SW 1271 (cell line): ENCODE results near the gene LZTS2.
"Not testable (repeated sequence)": the region's sequence is repeated elsewhere in the genome, so short reads cannot be mapped to it uniquely, and the experiment has no call there.

ENCODE experiments used
- DNase-seq, 2 experiments: peaks; one replicate each; lab custom pipeline; 2025; lab: John Stamatoyannopoulos, UW

The LZTS2 gene

DNA sequence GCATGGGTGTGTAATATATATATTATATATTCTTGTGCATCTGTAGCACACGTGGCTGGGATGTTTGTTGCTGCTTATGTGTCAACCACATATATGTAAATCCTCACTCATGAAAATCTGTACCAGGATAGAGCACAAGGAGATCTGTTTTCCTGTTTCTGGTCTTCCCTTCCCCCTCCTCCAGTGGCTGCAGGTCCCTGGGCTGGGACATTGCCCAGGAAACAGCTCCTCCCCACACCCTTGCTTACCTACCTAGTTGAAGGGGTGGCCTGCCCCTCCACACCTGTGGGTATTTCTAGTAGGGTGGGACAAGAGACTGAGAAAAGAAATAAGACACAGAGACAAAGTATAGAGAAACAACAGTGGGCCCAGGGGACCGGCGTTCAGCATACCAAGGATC, 33.7 kb downstream of the LZTS2 start:
- DNase-seq = no peak

DNA sequence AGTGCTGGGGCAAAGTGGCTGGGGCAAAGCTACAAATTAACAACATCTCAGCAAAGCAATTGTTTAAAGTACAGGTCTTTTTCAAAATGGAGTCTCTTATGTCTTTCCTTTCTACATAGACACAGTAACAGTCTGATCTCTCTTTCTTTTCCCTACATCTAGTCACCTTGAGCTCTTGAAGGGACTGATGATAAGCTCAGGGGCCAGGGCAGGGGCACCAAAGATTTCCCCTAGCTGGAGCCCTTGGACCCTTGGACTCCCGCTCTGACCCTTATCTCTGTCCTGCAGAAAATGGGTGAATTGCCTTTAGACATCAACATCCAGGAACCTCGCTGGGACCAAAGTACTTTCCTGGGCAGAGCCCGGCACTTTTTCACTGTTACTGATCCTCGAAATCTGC, 34.8 kb downstream of the LZTS2 start:
- DNase-seq = not testable (repeated sequence)

DNA sequence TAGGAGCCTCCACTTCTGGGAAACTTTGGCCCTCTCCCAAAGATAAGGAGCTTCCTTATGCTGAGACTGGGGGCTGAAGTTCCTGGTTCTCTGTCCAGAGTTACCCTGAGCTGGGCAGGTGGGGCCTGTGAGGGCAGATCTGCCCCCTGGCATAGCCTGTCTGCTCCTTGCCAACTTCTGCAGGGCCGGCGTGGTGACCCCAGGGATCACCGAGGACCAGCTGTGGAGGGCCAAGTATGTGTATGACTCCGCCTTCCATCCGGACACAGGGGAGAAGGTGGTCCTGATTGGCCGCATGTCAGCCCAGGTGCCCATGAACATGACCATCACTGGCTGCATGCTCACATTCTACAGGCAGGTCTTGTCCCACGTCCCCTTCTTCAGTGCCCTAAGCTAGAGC, 35.7 kb downstream of the LZTS2 start:
- no peak for DNase-seq

DNA sequence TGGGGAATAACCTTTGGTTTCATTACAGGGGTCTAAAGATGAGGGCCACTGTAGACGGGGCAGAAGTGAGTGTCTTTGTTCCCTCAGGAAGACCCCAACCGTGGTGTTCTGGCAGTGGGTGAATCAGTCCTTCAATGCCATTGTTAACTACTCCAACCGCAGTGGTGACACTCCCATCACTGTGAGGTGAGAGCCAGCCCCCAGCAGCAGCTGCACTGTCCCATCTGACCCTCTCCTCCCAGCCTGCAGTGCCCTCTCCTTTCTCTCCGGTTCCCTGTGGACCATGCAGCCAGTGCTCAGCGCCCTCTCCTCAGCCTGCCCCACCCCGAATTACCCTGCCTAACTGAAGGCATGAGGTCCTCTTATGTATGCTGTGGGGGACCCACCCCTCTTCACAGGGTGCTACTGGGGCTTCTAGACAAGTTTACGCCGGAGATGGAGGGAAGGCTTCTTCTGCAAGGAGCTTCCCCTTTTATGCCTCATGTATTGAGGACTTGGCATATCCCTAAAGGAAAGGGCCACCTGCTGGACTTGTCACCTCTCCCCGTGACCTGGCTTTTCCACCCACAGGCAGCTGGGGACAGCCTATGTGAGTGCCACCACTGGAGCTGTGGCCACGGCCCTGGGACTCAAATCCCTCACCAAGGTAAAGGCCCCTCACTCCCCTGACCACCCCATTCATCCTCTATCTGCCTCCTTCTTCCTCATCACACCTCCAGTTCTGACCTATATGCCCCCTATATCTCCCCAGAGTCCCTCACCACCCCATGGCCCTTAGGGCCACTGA, 36.5 kb downstream of the LZTS2 start:
- DNase-seq = no peak

DNA sequence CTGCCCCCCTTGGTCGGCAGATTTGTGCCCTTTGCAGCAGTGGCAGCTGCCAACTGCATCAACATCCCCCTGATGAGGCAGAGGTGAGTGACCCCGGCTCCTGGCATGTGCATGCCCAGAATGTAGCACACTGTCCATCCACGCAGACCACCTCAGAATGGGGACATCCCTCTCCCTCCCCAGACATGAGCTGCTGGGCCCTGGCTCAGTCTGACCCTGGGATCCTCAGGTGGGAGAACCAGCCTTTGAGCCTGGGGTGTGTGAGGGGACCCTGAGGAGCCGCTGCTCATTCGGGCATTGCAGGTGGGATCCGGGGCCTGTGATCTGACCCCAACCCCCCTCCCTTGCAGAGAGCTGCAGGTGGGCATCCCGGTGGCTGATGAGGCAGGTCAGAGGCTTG, 37.1 kb downstream of the LZTS2 start:
- no peak for DNase-seq

DNA sequence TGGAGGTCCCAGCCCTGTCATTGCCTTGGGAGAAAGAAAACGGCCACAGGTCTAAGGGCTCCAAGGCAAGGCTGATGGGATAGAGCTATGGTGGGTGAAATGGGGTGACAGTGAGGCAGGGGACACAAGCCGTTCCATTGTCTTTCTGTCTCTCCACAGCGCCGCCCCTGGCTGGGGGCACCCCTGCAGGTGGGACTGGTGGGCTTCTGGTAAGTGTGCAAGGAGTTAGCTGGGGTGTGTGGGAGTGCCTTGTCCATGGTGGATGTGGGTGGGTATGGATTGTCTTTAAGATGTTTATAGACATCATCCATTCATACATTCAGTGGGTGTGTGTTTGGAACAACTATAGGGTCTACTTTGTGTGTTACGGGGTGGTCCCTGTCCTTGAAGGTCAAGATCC, 38.9 kb downstream of the LZTS2 start:
- DNase-seq = no peak

DNA sequence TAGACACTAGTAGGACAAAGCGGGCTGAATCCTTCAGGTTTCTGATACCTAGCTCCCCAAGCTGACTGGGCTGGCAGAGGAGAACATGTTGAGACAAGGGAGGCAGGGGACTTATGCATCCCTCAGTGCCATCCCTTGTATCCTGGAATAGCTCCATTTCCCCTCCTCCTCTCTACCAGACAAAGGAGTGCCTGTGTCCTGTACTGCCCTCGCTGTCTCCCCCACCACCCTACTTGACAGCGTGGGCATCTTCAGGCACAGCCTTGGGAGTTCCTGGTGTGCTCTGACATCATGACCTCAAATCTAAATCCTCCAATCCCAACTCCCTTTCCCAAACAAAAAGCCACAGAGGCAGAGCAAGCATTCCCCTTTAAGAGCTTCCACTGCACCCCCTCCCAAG, 40.5 kb downstream of the LZTS2 start:
- DNase-seq = no peak

DNA sequence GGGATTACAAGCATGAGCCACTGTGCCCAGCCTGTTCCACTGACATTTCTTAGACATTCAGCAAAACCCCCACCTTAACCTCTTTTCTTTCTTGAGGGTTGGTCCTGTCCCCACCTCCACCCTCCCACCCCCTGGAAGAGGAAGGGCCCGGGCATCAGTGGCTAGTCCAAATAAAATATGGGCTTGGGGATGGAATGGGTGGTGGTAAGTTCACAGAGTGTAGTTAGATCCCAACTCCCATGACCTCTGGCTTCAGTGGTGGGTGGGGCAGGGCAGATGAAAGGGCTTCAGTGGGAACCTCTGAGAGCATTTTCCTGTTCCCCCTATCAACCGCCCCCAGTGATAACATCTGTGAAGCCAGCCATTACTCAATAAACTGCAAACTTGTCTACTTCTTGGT, 41.2 kb downstream of the LZTS2 start:
- no peak for DNase-seq

DNA sequence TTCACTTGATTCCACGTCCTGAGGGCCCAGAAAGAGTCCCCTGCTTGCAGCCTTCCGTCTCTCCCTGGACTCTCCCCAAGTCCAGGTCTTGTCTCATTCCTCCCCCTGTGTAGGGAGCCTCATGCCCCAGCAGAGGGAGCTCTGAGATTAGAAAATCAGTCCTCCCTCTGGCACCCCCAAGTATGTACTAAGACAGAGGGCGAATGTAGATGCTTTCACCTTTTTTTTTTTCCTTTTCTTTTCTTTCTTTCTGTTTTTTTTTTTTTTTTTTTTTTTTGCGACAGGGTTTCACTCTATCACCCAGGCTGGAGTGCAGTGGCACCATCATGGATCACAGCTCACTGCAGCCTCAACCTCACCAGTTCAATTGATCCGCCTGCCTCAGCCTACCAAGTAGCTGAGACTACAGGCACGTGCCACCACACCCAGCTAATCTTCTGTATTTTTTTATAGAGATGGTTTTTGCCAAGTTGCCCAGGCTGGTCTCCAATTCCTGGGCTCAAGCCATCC, 41.7 kb downstream of the LZTS2 start:
- peak; percentile 25 to 71 for DNase-seq

DNA sequence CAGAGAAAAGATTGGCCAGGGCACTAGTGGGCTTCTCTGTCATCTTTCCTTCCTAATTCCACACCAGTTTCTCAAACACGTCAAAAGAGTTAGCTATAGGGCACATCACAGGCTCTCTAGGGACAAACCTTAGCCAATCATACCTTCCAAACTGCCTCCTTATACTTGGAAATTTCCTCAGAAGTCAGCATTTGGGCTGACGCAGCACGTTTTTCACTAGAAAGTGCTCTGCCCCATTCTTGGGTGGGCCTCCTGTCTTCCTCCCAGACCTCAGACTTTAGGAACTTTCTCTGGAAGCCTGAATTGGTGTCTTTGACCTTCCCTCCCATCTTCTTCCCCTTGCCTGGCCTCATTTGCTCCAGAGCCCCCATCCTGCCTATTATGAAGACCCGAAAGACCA, 42.5 kb downstream of the LZTS2 start:
- no peak for DNase-seq

DNA sequence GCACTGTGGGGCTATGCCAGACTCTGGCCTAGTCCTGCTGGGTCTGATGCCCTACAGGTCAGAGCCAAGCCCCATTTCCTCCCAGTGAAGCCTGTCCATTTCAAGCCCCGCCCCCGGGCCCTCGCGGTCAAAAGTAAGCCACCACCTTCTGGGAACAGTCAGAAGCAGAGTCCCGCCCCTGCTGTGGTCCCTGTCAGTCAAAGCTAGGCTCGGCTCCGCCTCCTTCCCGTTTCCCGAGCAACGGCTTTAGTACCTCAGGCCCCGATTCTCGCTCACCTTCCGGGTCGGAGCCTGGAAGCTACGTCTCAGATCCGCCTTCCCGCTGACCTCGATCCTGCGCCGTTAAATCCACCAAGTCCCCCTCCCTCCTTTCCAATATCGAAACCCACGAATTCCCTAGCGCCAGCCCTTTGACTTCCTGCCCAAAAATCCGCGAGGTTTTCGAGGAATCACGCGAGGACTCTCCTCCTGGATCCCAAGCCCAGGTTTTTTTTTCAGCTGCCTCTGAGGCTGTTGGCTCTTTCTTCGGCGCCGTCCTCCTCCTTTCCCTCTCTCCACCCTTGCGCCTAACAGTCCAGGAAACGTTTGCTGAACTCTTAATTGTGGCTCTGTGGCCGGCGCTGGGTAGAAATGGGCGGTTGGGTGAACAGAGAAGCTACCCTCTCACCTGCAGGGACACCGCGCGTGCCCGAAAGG, 43.2 kb downstream of the LZTS2 start:
- peak; percentile 89 to 97 for DNase-seq

DNA sequence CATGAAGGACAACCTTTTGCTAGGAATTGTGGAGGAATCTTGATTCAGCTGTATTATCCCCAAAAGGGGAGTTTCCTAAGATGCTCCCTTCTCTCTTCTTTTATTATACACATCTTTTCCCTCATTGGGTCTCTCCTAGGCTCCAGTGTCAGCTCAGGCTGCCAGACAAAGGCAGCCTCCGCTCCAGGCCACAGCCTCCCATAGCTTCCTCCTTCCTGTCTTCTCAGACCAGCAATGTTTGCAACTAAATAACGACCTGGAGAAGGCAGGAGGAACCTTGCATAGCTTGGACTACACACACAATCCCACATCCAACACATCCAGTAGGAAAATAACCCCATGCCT, 43.7 kb downstream of the LZTS2 start:
- no peak for DNase-seq

DNA sequence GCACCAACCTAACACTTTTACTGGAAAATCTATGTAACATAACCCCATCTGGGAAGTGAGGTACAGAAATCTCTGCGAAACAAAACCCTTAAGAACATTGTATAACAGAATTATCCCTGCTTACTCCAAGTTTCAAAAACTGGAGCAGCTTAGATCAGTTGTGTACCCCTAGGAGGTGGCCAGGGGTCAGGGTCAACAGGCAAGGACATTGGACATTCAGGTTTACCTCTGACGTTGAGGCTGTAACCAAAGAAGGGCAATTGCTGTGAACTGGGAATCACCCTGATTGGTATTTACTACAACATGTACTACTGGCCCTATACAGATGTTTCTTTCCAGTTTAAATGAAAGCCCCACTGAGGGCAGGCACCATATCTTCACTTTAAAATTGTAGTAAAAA, 44.5 kb downstream of the LZTS2 start:
- DNase-seq = no peak

DNA sequence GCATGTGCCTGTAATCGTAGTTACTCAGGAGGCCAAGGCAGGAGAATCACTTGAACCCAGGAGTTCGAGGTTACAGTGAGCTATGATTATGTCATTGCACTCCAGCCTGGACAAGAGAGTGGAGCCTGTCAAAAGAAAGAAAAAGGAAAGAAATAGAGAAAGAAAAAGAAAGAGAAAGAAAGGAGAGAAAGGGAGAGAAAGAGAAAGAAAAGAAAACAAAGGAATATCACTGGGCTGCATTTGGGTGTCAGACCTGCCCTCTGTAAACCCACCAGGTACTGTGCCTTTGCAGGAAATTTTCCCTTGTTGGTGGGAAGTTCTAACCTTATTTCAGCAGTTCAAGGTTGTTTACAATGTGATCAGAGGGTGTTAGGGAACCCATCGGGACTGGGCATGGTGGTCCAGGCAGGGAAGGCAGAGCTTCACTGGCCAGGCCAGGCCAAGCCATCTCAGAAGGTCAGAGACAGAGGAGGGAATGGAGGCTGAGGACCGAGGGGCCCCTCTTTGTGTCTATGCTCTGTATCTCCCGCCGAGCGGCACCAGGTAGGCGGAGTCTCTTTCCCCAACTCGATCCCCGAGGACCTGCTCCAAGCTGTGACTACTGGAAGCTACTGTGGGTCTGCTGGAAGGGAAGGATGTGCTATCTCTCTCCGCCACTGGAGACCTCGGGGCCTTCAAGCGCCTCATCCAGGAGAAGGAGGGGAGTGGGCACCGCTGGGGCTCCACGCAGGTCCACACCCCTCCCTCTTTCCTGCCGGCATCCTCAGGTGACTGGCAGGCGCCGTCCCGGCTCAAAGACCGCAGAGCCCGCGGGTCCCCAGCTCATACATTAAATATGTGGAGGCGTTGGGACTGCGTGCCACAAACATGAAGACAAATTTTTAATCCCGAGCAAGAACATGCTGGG, 47.0 kb downstream of the LZTS2 start:
- no peak for DNase-seq

DNA sequence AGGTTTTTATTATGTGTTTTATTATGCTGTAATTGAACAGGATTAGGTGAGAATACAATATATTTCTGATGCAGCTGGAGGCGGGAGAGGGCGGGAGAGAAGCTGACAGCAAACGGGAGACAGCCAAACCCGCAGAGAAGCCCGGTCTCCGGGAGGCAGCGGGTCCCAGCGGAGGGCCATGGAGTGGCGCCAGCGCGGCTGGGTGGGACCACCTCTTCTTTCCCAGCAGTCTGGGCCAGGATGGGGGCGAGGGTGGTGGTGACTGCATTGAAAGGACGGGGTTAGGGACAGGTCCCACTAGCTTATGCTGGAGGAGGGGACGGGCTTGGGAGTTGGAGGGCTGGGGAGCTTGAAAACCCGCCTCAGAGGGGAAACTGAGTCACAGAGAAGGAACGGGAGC, 47.7 kb downstream of the LZTS2 start:
- no peak for DNase-seq

DNA sequence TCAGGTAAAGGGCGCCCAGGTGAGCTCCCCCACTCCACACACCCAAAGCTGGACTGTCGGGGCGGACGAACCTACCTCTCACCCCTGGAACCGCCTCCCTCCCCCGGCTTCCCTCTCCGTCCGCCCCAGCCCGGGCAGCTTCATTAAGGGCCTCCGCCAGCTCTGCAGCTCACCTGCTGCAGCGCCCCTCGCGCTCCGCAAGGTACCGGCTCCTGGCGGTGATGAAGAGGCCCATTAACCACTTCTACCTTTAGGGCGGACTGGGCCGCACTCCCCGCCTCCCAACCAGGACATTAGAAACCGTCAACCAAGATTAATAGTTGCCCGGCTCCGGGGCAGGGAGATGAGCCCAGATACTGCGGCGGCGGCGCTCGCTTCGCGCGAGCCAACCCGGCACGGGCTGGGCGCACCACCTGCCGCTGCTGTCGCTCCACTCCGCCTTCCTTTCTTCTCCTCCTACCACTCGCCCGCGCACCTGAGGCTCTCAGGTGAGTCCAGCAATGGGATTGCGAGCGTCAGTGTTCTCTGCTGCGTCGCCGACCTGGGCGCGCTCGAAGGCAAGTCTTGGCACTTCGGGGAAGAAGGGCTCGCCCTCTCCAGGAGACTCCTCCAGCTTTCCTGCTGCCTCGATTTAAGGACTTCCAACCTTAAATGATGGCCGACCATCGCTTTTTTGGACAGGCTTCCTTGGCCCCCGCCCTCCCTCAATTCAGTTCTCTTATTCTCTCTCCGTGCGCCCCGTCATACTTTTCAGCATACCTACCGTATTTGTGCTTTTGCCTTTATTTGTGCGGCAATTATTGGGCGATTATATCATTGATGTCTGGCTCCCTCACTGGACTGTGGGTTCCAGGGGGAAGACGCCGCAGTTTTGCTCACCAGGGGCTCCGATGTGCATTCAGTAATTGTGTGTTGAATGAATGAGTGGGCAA, 48.6 kb downstream of the LZTS2 start:
- no peak for DNase-seq

DNA sequence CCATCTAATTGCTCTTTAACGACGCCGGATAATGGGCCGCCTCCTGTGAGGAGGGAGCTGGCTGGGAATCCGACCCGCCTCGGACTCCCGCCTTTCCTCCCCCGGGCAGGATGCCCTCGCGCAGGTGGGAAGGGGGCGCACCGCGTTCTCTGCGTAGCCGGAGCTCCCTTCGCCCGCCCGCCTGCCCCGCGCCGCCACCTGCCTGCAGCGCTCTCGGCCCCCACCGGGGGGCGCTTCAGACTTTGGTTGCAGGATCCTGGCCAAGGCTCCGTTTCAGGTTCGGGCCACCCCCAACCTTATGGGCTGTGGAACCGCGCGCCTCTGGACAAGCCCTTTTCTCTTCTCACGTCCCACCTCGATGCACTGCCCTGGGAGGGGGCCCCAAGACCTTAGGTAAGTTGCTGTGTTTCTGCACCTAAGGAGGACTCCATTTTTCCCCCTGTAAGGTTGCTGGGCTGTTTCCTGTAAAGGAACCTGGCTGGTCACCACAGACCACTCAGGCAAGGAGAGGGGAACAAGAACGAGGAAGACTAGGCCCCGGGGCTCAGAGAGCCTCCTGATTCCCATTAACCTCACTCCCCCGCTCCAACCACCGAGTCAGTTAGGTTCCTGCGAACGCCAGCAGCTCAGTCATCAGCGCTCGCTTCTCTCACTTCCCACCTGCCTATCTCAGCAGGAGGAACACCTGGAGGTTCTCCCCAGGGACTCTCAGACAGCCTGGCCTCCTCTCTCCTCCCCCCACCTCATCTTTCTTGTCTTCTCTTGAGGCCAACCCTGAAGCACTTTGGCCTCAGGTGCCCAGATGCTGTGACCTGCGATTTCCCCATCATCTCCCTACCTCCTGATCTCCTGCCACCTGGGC, 50.8 kb downstream of the LZTS2 start:
- no peak for DNase-seq

DNA sequence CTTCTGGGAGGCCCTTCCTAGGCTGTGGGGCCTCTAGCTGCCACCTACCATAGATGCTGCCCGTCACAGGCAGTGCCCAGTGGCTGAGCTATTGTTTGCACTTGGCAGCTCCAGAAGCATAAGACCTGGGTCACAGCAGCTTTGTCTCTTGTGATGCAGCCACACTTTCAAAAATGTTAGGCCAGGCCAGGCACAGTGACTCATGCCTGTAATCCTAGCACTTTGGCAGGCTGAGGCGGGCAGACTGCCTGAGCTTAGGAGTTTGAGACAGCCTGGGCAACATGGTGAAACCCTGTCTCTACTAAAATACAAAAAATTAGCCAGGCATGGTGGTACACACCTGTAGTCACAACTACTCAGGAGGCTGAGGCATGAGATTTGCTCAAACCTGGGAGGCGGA, 52.7 kb downstream of the LZTS2 start:
- DNase-seq = no peak

DNA sequence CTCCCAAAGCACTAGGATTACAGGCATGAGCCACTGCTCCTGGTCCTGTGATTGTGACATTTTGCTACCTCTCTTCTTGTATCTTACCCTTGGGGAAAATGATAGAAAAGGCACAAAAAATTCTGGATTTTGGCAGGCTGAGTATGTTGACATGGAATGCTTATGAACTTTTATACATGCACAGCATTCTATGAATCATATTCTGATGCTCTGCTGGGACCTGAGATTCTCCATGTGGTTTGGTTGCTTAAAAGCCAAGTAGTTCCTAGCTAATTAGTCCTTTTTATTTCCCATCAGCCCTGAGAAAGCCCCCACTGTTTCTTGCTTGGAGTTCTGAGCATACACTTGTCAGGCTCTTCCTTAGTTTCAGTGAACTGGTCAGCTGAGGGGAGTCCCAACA, 53.9 kb downstream of the LZTS2 start:
- DNase-seq = no peak

DNA sequence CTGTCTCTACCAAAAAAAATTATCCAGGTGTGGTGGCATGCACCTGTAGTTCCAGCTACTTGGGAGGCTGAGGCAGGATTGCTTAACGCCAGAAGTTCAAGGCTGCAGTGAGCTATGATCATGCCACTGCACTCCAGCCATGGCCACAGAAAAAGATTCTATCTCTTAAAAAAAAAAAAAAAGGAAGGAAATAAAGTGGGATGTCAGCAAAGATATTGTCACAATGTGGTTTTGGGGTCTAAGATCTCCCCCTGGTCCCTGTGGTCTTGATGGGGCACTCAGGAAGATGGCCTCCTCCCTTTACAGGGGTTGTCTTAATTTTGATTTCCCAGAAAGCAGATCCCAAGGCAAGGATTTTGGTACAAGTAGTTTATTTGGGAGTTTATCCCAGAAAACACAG, 54.7 kb downstream of the LZTS2 start:
- no peak for DNase-seq

DNA sequence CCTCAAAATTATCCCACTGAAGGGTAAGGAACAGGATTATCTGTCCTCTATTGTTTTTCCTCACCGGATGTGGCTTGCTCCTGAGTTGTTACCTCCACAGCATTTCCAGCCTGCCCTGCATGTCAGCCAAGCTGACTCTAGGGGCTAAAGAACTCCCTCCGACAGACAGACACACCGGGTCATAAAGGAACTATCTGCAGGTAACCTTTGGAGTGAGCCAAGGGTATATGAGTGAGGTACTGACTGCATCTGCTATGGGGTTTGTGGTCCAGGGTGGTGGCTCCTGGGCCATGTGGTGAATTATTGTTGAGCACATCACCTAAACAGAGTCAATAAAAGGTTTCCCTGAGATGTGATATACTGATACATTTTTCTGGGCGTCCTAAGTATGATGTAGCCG, 55.3 kb downstream of the LZTS2 start:
- no peak for DNase-seq
